SK-N-SH treated with all-trans-retinoic acid at 6 μM for 48 hours (cell line): ENCODE data around the gene EFEMP1.
"Not testable (repeated sequence)": the region's sequence is repeated elsewhere in the genome, so short reads cannot be mapped to it uniquely, and the experiment has no call there.

Source experiments
- BACH2 ChIP-seq: fragments of 250-450 bp; sonication (Bioruptor Pico); IDR thresholded peaks from 2 replicates; pipeline ENCODE4 v1.9.0; 2021; ENCODE audit warnings: mild to moderate bottlenecking, borderline replicate concordance
- GLIS3 ChIP-seq: fragments of 250-450 bp; sonication (Bioruptor Pico); IDR thresholded peaks from 2 replicates; pipeline ENCODE4 v1.5.0; 2020; ENCODE audit warnings: mild to moderate bottlenecking, moderate library complexity
- ZFP3 ChIP-seq: fragments of 250-450 bp; sonication (Bioruptor Pico); IDR thresholded peaks from 2 replicates; pipeline ENCODE4 v1.5.0; 2020; ENCODE audit warnings: mild to moderate bottlenecking, moderate library complexity
- ZFP30 ChIP-seq: fragments of 450-650 bp; formaldehyde crosslinking; IDR thresholded peaks from 2 replicates; pipeline ENCODE4 v1.5.0; 2022; ENCODE audit warnings: mild to moderate bottlenecking, moderate library complexity
- TF ChIP-seq, protein P1 (sequence below): fragments of 250-450 bp; sonication (Bioruptor Pico); IDR thresholded peaks from 2 replicates; pipeline ENCODE4 v1.8.0; 2020; ENCODE audit warnings: mild to moderate bottlenecking, moderate library complexity, borderline replicate concordance
- TF ChIP-seq, protein P2 (sequence below): fragments of 250-450 bp; sonication (Bioruptor Pico); IDR thresholded peaks from 2 replicates; pipeline ENCODE4 v1.5.1; 2021; ENCODE audit warnings: mild to moderate bottlenecking, moderate library complexity

DNA sequence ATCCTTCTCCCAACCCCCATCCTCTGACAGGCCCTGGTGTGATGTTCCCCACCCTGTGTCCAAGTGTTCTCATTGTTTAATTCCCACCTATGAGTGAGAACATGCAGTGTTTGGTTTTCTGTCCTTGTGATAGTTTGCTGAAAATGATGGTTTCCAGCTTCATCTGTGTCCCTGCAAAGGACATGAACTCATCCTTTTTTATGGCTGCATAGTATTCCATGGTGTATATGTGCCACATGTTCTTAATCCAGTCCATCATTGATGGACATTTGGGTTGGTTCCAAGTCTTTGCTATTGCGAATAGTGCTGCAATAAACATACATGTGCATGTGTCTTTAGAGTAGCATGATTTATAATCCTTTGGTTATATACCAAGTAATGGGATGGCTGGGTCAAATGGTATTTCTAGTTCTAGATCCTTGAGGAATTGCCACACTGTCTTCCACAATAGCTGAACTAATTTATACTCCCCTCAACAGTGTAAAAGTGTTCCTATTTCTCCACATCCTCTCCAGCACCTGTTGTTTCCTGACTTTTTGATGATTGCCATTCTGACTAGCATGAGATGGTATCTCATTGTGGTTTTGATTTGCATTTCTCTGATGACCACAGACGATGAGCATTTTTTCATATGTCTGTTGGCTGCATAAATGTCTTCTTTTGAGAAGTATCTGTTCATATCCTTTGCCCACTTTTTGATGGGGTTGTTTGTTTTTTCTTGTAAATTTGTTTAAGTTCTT lies 91.7 kb downstream of the EFEMP1 start:
- TF ChIP-seq, protein P1, sequence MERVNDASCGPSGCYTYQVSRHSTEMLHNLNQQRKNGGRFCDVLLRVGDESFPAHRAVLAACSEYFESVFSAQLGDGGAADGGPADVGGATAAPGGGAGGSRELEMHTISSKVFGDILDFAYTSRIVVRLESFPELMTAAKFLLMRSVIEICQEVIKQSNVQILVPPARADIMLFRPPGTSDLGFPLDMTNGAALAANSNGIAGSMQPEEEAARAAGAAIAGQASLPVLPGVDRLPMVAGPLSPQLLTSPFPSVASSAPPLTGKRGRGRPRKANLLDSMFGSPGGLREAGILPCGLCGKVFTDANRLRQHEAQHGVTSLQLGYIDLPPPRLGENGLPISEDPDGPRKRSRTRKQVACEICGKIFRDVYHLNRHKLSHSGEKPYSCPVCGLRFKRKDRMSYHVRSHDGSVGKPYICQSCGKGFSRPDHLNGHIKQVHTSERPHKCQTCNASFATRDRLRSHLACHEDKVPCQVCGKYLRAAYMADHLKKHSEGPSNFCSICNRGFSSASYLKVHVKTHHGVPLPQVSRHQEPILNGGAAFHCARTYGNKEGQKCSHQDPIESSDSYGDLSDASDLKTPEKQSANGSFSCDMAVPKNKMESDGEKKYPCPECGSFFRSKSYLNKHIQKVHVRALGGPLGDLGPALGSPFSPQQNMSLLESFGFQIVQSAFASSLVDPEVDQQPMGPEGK (CRISPR knock-in tag), result not testable (repeated sequence)
- TF ChIP-seq, protein P2, sequence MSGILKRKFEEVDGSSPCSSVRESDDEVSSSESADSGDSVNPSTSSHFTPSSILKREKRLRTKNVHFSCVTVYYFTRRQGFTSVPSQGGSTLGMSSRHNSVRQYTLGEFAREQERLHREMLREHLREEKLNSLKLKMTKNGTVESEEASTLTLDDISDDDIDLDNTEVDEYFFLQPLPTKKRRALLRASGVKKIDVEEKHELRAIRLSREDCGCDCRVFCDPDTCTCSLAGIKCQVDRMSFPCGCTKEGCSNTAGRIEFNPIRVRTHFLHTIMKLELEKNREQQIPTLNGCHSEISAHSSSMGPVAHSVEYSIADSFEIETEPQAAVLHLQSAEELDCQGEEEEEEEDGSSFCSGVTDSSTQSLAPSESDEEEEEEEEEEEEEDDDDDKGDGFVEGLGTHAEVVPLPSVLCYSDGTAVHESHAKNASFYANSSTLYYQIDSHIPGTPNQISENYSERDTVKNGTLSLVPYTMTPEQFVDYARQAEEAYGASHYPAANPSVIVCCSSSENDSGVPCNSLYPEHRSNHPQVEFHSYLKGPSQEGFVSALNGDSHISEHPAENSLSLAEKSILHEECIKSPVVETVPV (CRISPR knock-in tag), result not testable (repeated sequence)
- TF ChIP-seq BACH2, ZFP3, GLIS3, ZFP30 (CRISPR knock-in tag): not testable (repeated sequence)
